Neural cell (in vitro differentiated cells): ENCODE data around the gene CHRM5. TPM values are rescaled to one million over a fixed set of nuclear protein-coding genes. Genes with fewer than 3 reads are reported as not detected.
"Not testable (repeated sequence)": the region's sequence is repeated elsewhere in the genome, so short reads cannot be mapped to it uniquely, and the experiment has no call there.

Experiments used
- H2AFZ ChIP-seq: fragments of 200-600, 300-800 bp; sonication (generic), shearing (Covaris generic); 2 replicates; pipeline ENCODE4 v1.6.0; 2014; ENCODE audit warnings: low read depth, mild to moderate bottlenecking, antibody characterized with exemption, low read length, moderate library complexity
- H3F3A ChIP-seq: fragments of 200-600 bp; shearing (Covaris generic); 2 replicates; pipeline ENCODE4 v1.6.1; 2016; ENCODE audit warnings: mild to moderate bottlenecking, moderate library complexity, mixed read lengths, antibody characterized with exemption, low read length; ENCODE audit not compliant: insufficient read depth, poor library complexity, severe bottlenecking
- H3K27ac ChIP-seq: fragments of 200-600, 300-800 bp; sonication (generic), shearing (Covaris generic); 2 replicates; pipeline ENCODE4 v1.5.1; 2014; ENCODE audit warnings: mild to moderate bottlenecking, low read length, moderate library complexity
- H3K27me3 ChIP-seq: fragments of 300-800, 200-600 bp; sonication (generic), shearing (Covaris generic); 2 replicates; pipeline ENCODE4 v1.6.0; 2014; ENCODE audit warnings: mild to moderate bottlenecking, low read depth, low read length, moderate library complexity; ENCODE audit not compliant: insufficient read depth
- H3K36me3 ChIP-seq: fragments of 300-800, 200-600 bp; sonication (generic), shearing (Covaris generic); 2 replicates; pipeline ENCODE4 v1.5.1; 2014; ENCODE audit warnings: mild to moderate bottlenecking, antibody characterized with exemption, low read length, moderate library complexity; ENCODE audit not compliant: insufficient read depth
- H3K4me2 ChIP-seq: fragments of 300-800, 200-600 bp; sonication (generic), shearing (Covaris generic); 2 replicates; pipeline ENCODE4 v1.6.0; 2014; ENCODE audit warnings: mild to moderate bottlenecking, low read length
- H3K4me3 ChIP-seq: fragments of 300-800, 200-600 bp; sonication (generic), shearing (Covaris generic); 2 replicates; pipeline ENCODE4 v1.5.1; 2014; ENCODE audit warnings: mild to moderate bottlenecking, low read length, moderate library complexity
- H3K79me2 ChIP-seq: fragments of 200-600 bp; shearing (Covaris generic); replicated peaks from 2 replicates; pipeline ENCODE4 v1.6.0; 2014; ENCODE audit warnings: mild to moderate bottlenecking, low read length, moderate library complexity; ENCODE audit not compliant: insufficient read depth
- H3K9ac ChIP-seq: fragments of 300-800, 200-600 bp; sonication (generic), shearing (Covaris generic); 2 replicates; pipeline ENCODE4 v1.6.1; 2016; ENCODE audit warnings: mild to moderate bottlenecking, low read length, mixed read lengths
- H3K9me2 ChIP-seq: fragments of 200-600 bp; shearing (Covaris generic); 2 replicates; pipeline ENCODE4 v1.6.1; 2016; ENCODE audit warnings: mild to moderate bottlenecking, low read length, mixed read lengths; ENCODE audit not compliant: insufficient read depth
- H3K9me3 ChIP-seq: fragments of 200-600, 300-800 bp; sonication (generic), shearing (Covaris generic); 2 replicates; pipeline ENCODE4 v1.6.1; 2016; ENCODE audit warnings: mild to moderate bottlenecking, mixed run types, low read length, moderate library complexity, mixed read lengths
- H4K20me1 ChIP-seq: fragments of 200-600 bp; shearing (Covaris generic); 2 replicates; pipeline ENCODE4 v1.6.1; 2016; ENCODE audit warnings: mild to moderate bottlenecking, mixed run types; ENCODE audit not compliant: insufficient read depth
- EP300 ChIP-seq: fragments of 450-650 bp; conservative IDR thresholded peaks from 2 replicates; pipeline ENCODE4 v1.6.1; 2014; ENCODE audit warnings: antibody characterized with exemption, mild to moderate bottlenecking, moderate library complexity; ENCODE audit not compliant: poor library complexity, severe bottlenecking
- EZH2 ChIP-seq: fragments of 200-600, 300-800 bp; shearing (Covaris generic), sonication (generic); IDR thresholded peaks from 2 replicates; pipeline ENCODE4 v1.6.1; 2014; ENCODE audit warnings: antibody characterized with exemption, low read length, borderline replicate concordance, mild to moderate bottlenecking; ENCODE audit not compliant: insufficient read depth, poor library complexity, severe bottlenecking
- MXI1 ChIP-seq: fragments of 450-650 bp; conservative IDR thresholded peaks from 2 replicates; pipeline ENCODE4 v1.6.1; 2014; ENCODE audit warnings: antibody characterized with exemption, mild to moderate bottlenecking; ENCODE audit not compliant: poor library complexity, severe bottlenecking
- POLR2AphosphoS5 ChIP-seq: IDR thresholded peaks from 2 replicates; pipeline ENCODE4 v1.6.1; 2012
- RAD21 ChIP-seq: fragments of 450-650 bp; conservative IDR thresholded peaks from 2 replicates; pipeline ENCODE4 v1.6.1; 2014; ENCODE audit warnings: antibody characterized with exemption, mild to moderate bottlenecking, moderate library complexity
- SMC3 ChIP-seq: fragments of 450-650 bp; conservative IDR thresholded peaks from 2 replicates; pipeline ENCODE4 v1.6.1; 2014; ENCODE audit warnings: antibody characterized with exemption, mild to moderate bottlenecking, moderate library complexity; ENCODE audit not compliant: poor library complexity
- TAF1 ChIP-seq: IDR thresholded peaks from 2 replicates; pipeline ENCODE4 v1.6.1; 2012; ENCODE audit warnings: low read depth
- polyA plus RNA-seq: library from polyadenylated mRNA; depleted of rRNA; stranded (reverse); fragments of >200 nt; gene quantifications from 2 replicates; pipeline ENCODE4 v1.2.3, GENCODE V29; 2014
- TF ChIP-seq, protein P1 (sequence below): IDR thresholded peaks from 2 replicates; pipeline ENCODE4 v1.6.1; 2012; ENCODE audit warnings: borderline replicate concordance
- TF ChIP-seq, protein P2 (sequence below): fragments of 450-650 bp; IDR thresholded peaks from 2 replicates; pipeline ENCODE4 v1.5.1; 2014; ENCODE audit warnings: antibody characterized with exemption, mild to moderate bottlenecking, moderate library complexity; ENCODE audit not compliant: poor library complexity, severe bottlenecking

Gene CHRM5
- polyA plus RNA-seq, 1 donor from 2014 or later, result 3.9 TPM

DNA sequence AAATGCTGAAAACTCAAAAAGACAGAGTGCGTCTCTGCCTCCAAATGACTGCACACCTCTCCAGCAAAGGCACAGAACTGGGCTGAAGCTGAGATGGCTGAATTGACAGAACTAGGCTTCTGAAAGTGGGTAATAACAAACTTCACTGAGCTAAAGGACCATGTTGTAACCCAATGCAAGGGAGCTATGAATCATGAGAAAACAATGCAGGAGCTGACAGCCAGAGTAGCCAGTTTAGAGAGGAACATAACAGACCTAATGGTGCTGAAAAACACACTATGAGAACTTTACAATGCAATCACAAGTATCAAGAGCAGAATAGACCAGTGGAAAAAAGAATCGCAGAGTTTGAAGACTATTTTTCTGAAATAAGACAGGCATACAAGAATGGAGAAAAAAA, 80.8 kb downstream of the CHRM5 start:
- Histone ChIP-seq H3F3A (no peaks in the 10 kb centered on the region), H3K27ac (no peak overlapping the region), H3K27me3 (no peaks in the 10 kb centered on the region), H3K9ac (no peak overlapping the region), H3K4me2 (no peak overlapping the region), H3K79me2 (no peaks in the 10 kb centered on the region), H3K9me3 (no peaks in the 10 kb centered on the region), H2AFZ (no peak overlapping the region), H3K9me2 (no peaks in the 10 kb centered on the region), H3K36me3 (no peaks in the 10 kb centered on the region), H3K4me3 (no peak overlapping the region), H4K20me1 (no peaks in the 10 kb centered on the region)
- TF ChIP-seq TAF1 (no peak), RAD21 (no peak), EZH2 (no peak), MXI1 (no peak), EP300 (no peak), POLR2AphosphoS5 (no peak), SMC3 (no peak)
- TF ChIP-seq, protein P1, sequence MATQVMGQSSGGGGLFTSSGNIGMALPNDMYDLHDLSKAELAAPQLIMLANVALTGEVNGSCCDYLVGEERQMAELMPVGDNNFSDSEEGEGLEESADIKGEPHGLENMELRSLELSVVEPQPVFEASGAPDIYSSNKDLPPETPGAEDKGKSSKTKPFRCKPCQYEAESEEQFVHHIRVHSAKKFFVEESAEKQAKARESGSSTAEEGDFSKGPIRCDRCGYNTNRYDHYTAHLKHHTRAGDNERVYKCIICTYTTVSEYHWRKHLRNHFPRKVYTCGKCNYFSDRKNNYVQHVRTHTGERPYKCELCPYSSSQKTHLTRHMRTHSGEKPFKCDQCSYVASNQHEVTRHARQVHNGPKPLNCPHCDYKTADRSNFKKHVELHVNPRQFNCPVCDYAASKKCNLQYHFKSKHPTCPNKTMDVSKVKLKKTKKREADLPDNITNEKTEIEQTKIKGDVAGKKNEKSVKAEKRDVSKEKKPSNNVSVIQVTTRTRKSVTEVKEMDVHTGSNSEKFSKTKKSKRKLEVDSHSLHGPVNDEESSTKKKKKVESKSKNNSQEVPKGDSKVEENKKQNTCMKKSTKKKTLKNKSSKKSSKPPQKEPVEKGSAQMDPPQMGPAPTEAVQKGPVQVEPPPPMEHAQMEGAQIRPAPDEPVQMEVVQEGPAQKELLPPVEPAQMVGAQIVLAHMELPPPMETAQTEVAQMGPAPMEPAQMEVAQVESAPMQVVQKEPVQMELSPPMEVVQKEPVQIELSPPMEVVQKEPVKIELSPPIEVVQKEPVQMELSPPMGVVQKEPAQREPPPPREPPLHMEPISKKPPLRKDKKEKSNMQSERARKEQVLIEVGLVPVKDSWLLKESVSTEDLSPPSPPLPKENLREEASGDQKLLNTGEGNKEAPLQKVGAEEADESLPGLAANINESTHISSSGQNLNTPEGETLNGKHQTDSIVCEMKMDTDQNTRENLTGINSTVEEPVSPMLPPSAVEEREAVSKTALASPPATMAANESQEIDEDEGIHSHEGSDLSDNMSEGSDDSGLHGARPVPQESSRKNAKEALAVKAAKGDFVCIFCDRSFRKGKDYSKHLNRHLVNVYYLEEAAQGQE, result no peak
- TF ChIP-seq, protein P2, sequence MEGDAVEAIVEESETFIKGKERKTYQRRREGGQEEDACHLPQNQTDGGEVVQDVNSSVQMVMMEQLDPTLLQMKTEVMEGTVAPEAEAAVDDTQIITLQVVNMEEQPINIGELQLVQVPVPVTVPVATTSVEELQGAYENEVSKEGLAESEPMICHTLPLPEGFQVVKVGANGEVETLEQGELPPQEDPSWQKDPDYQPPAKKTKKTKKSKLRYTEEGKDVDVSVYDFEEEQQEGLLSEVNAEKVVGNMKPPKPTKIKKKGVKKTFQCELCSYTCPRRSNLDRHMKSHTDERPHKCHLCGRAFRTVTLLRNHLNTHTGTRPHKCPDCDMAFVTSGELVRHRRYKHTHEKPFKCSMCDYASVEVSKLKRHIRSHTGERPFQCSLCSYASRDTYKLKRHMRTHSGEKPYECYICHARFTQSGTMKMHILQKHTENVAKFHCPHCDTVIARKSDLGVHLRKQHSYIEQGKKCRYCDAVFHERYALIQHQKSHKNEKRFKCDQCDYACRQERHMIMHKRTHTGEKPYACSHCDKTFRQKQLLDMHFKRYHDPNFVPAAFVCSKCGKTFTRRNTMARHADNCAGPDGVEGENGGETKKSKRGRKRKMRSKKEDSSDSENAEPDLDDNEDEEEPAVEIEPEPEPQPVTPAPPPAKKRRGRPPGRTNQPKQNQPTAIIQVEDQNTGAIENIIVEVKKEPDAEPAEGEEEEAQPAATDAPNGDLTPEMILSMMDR, result no peak

DNA sequence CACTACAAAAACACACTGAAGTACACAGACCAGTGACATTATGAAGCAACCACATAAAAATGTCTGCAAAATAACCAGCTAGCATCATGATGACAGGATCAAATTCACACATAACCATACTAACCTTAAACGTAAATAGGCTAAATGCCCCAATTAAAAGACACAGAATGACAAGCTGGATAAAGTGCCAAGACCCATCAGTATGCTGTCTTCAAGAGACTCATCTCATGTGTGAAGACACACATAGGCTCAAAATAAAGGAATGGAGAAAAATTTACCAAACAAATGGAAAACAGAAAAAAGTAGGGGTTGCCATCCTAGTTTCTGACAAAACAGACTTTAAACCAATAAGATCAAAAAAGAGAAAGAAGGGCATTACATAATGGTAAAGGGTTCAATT, 82.1 kb downstream of the CHRM5 start:
- not testable (repeated sequence) for H3K79me2 ChIP-seq, H2AFZ ChIP-seq, H3K4me3 ChIP-seq, H3K4me2 ChIP-seq, H3K36me3 ChIP-seq, H3K27me3 ChIP-seq, H3K9me3 ChIP-seq, H3K9ac ChIP-seq, H4K20me1 ChIP-seq, H3K27ac ChIP-seq, H3K9me2 ChIP-seq, H3F3A ChIP-seq

DNA sequence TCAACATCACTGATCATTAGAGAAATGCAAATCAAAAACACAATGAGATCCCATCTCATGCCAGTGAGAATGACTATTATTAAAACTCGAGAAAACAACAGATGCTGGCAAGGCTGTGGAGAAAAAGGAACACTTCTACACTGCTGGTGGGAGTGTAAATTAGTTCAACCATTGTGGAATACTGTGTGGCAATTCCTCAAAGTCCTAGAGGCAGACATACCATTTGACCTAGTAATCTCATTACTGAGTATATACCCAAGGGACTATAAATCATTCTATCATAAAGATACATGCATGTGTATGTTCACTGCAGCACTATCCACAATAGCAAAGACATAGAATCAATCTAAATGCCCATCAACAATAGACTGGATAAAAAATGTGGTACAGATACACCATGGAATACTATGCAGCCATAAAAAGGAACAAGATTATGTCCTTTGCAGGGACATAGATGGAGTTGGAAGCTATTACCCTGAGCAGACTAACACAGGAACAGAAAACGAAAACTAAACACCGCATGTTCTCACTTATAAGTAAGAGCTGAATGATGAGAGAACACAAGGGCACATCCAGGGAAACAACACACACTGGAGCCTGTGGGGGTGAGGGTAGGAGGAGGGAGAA, 85.9 kb downstream of the CHRM5 start:
- no peak overlapping the region for H3K27ac ChIP-seq
- H3K79me2 ChIP-seq, result no peaks in the 10 kb centered on the region
- H3K36me3 ChIP-seq, result no peaks in the 10 kb centered on the region
- no peak overlapping the region for H3K9ac ChIP-seq
- H2AFZ ChIP-seq, result no peak overlapping the region
- TF ChIP-seq TAF1 (no peak), EP300 (no peak), EZH2 (no peak), RAD21 (no peak), SMC3 (no peak), MXI1 (no peak), POLR2AphosphoS5 (no peak)
- TF ChIP-seq, protein P1, result no peak
- TF ChIP-seq, protein P2, result no peak
- H3K9me2 ChIP-seq, result no peaks in the 10 kb centered on the region
- no peaks in the 10 kb centered on the region for H3F3A ChIP-seq
- H3K9me3 ChIP-seq, result no peaks in the 10 kb centered on the region
- H3K4me2 ChIP-seq, result no peak overlapping the region
- H3K27me3 ChIP-seq, result no peaks in the 10 kb centered on the region
- H3K4me3 ChIP-seq, result no peak overlapping the region
- no peaks in the 10 kb centered on the region for H4K20me1 ChIP-seq
